ENCODE measurements around the gene PML.

PML gene

DNA sequence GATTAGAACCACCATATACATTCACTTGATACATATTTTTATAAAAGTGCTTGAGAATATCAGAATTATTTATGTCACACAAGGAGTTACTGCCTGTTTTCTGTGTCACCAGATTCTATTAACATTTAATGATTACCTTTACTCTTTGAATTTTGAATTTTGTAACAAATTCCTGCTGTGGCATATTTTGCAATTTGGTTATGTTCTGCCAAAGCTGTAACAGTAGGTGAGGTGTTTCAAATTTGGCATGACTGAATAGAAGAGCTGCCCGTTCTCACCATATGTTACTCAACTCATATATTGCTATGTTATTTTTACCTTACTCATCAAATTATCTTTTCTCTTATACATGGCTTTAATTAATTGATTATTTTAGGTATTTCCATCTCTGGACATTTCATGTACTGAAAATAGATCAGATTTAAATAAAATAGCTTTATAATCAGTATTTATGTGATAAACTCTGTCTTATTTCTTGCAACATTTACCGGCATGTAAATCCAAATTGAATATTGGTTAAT, 18.9 kb downstream of the PML start:
- H3K27ac ChIP-seq: no peak overlapping the region
- no peak overlapping the region for H3K4me2 ChIP-seq
- H3K4me1 ChIP-seq (ENCODE audit: low read depth, poor library complexity, severe bottlenecking): no peaks in the 10 kb centered on the region
- no peaks in the 10 kb centered on the region for H3K36me3 ChIP-seq (ENCODE audit: insufficient read depth)
- H3K9ac ChIP-seq: no peak overlapping the region
- no peak overlapping the region for H3K4me3 ChIP-seq (IDR thresholded peaks at IDR 0.05; ENCODE audit: insufficient read depth, low read depth, low read length)
- H3K27me3 ChIP-seq (ENCODE audit: insufficient read depth, low read depth): no peaks in the 10 kb centered on the region
- no peak overlapping the region for H2AFZ ChIP-seq (ENCODE audit: low read depth)
- H4K20me1 ChIP-seq (ENCODE audit: insufficient read depth): no peaks in the 10 kb centered on the region
- TF ChIP-seq, protein P1, sequence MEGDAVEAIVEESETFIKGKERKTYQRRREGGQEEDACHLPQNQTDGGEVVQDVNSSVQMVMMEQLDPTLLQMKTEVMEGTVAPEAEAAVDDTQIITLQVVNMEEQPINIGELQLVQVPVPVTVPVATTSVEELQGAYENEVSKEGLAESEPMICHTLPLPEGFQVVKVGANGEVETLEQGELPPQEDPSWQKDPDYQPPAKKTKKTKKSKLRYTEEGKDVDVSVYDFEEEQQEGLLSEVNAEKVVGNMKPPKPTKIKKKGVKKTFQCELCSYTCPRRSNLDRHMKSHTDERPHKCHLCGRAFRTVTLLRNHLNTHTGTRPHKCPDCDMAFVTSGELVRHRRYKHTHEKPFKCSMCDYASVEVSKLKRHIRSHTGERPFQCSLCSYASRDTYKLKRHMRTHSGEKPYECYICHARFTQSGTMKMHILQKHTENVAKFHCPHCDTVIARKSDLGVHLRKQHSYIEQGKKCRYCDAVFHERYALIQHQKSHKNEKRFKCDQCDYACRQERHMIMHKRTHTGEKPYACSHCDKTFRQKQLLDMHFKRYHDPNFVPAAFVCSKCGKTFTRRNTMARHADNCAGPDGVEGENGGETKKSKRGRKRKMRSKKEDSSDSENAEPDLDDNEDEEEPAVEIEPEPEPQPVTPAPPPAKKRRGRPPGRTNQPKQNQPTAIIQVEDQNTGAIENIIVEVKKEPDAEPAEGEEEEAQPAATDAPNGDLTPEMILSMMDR (conservative IDR thresholded peaks at IDR 0.05; ENCODE audit: low read depth, low read length): no peak
- H3K79me2 ChIP-seq (ENCODE audit: insufficient read depth, low read depth): no peaks in the 10 kb centered on the region

GRCh38 chr15:74019734-74020133, 25.2 kb downstream of the PML start:
- TF ChIP-seq, protein P1 (conservative IDR thresholded peaks at IDR 0.05; ENCODE audit: low read depth, low read length): no peak
- no peak overlapping the region for H3K4me2 ChIP-seq
- no peak overlapping the region for H3K4me3 ChIP-seq (IDR thresholded peaks at IDR 0.05; ENCODE audit: insufficient read depth, low read depth, low read length)
- no peak overlapping the region for H3K9ac ChIP-seq
- no peaks in the 10 kb centered on the region for H3K79me2 ChIP-seq (ENCODE audit: insufficient read depth, low read depth)
- H2AFZ ChIP-seq (ENCODE audit: low read depth): no peak overlapping the region
- no peaks in the 10 kb centered on the region for H4K20me1 ChIP-seq (ENCODE audit: insufficient read depth)
- no peak overlapping the region for H3K27ac ChIP-seq
- H3K36me3 ChIP-seq (ENCODE audit: insufficient read depth): no peaks in the 10 kb centered on the region
- H3K27me3 ChIP-seq (ENCODE audit: insufficient read depth, low read depth): no peaks in the 10 kb centered on the region
- no peaks in the 10 kb centered on the region for H3K4me1 ChIP-seq (ENCODE audit: low read depth, poor library complexity, severe bottlenecking)

DNA sequence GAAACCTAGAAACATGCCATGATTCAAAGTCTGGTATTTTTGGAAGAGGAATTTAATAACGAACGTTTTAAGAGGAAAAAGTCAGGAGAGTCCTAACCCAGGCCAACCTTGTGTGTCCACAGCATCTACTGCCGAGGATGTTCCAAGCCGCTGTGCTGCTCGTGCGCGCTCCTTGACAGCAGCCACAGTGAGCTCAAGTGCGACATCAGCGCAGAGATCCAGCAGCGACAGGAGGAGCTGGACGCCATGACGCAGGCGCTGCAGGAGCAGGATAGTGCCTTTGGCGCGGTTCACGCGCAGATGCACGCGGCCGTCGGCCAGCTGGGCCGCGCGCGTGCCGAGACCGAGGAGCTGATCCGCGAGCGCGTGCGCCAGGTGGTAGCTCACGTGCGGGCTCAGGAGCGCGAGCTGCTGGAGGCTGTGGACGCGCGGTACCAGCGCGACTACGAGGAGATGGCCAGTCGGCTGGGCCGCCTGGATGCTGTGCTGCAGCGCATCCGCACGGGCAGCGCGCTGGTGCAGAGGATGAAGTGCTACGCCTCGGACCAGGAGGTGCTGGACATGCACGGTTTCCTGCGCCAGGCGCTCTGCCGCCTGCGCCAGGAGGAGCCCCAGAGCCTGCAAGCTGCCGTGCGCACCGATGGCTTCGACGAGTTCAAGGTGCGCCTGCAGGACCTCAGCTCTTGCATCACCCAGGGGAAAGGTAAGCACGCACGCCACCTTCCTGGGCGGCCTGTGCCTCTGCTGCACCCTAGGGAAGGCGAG, 28.4 kb downstream of the PML start:
- no peaks in the 10 kb centered on the region for H4K20me1 ChIP-seq (ENCODE audit: insufficient read depth)
- H3K36me3 ChIP-seq (ENCODE audit: insufficient read depth): no peaks in the 10 kb centered on the region
- no peaks in the 10 kb centered on the region for H3K27me3 ChIP-seq (ENCODE audit: insufficient read depth, low read depth)
- no peak overlapping the region for H3K9ac ChIP-seq
- H3K4me1 ChIP-seq (ENCODE audit: low read depth, poor library complexity, severe bottlenecking): no peaks in the 10 kb centered on the region
- no peaks in the 10 kb centered on the region for H3K79me2 ChIP-seq (ENCODE audit: insufficient read depth, low read depth)
- no peak overlapping the region for H2AFZ ChIP-seq (ENCODE audit: low read depth)
- no peak overlapping the region for H3K4me2 ChIP-seq
- H3K4me3 ChIP-seq (IDR thresholded peaks at IDR 0.05; ENCODE audit: insufficient read depth, low read depth, low read length): no peak overlapping the region
- H3K27ac ChIP-seq: no peak overlapping the region
- TF ChIP-seq, protein P1 (conservative IDR thresholded peaks at IDR 0.05; ENCODE audit: low read depth, low read length): no peak

- H3K36me3 ChIP-seq (ENCODE audit: insufficient read depth): no peaks in the 10 kb centered on the region
- no peaks in the 10 kb centered on the region for H4K20me1 ChIP-seq (ENCODE audit: insufficient read depth)
- no peaks in the 10 kb centered on the region for H3K4me1 ChIP-seq (ENCODE audit: low read depth, poor library complexity, severe bottlenecking)
- no peaks in the 10 kb centered on the region for H3K27me3 ChIP-seq (ENCODE audit: insufficient read depth, low read depth)
- no peak overlapping the region for H3K4me3 ChIP-seq (IDR thresholded peaks at IDR 0.05; ENCODE audit: insufficient read depth, low read depth, low read length)
- TF ChIP-seq, protein P1 (conservative IDR thresholded peaks at IDR 0.05; ENCODE audit: low read depth, low read length): no peak
- no peak overlapping the region for H3K4me2 ChIP-seq
- H2AFZ ChIP-seq (ENCODE audit: low read depth): no peak overlapping the region
- H3K79me2 ChIP-seq (ENCODE audit: insufficient read depth, low read depth): no peaks in the 10 kb centered on the region
- no peak overlapping the region for H3K9ac ChIP-seq
- no peak overlapping the region for H3K27ac ChIP-seq
These were observed 30.2 kb downstream of the PML start for GRCh38 chr15:74024687-74025086.

Data from KMS-11 (cell line).